Spleen (tissue), 7 donors: ENCODE results near the gene E4F1.

Experiments
- POLR2A ChIP-seq, 3 donors: fragments of 450-650 bp; IDR thresholded peaks; one replicate each; pipeline ENCODE4 v1.5.1; 2017; ENCODE audit warnings: antibody characterized with exemption in 3 of 3, mild to moderate bottlenecking in 1 of 3
- TF ChIP-seq, protein P1 (sequence below), 11 experiments: fragments of 200-600 bp in 7 of 11; fragments of 450-650 bp in 4 of 11; sonication (generic) in 4 of 11; IDR thresholded peaks in 8 of 11; conservative IDR thresholded peaks in 3 of 11; 1 replicate in 7 of 11; 2 replicates in 4 of 11; pipeline versions ENCODE4 v1.4.0 to v1.8.0; 2016 to 2021; ENCODE audit warnings: antibody characterized with exemption in 11 of 11, inconsistent platforms in 4 of 11, mild to moderate bottlenecking in 1 of 11
- donor health status: DM: no; HTN: no; CAD: no; lungs with moderate emphysema.
- donor health status: DM: no; HTN: no; CAD: no.
- donor health status: DM: no; HTN: no; CAD: no.

DNA sequence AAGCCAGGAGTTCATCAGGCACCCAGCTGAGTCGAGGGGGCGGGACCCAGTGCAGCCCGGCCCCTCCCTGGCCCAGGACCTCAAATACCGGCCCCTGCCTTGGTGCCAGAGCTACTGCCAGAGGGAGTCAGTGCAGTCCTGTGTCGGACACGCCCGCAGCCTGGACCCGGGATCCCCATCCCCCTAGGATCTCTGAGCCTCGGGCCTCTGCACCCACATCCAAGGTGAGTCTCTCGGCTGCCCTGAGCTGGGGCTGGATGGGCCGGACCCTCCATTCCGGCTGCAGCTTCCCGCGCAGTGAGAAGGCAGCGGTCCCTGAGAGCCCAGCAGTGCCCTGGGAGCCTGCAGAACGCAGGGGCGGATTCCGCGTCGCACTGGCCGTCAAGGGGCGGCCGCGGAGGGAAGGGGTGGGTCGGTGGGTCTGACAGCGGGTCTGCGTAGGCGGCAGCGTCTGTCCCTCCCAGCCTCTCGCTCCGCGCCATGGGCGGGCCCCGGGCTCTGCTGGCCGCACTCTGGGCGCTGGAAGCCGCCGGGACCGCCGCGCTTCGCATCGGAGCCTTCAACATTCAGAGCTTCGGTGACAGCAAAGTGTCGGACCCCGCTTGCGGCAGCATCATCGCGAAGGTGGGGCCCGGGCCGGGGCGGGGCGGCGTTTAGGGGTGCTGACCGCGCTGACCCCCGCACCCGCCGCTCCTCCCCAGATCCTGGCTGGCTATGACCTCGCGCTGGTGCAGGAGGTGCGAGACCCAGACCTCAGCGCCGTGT is 13.1 kb downstream of the E4F1 start, which contains the start of gene DNASE1L2:
- TF ChIP-seq, protein P1, sequence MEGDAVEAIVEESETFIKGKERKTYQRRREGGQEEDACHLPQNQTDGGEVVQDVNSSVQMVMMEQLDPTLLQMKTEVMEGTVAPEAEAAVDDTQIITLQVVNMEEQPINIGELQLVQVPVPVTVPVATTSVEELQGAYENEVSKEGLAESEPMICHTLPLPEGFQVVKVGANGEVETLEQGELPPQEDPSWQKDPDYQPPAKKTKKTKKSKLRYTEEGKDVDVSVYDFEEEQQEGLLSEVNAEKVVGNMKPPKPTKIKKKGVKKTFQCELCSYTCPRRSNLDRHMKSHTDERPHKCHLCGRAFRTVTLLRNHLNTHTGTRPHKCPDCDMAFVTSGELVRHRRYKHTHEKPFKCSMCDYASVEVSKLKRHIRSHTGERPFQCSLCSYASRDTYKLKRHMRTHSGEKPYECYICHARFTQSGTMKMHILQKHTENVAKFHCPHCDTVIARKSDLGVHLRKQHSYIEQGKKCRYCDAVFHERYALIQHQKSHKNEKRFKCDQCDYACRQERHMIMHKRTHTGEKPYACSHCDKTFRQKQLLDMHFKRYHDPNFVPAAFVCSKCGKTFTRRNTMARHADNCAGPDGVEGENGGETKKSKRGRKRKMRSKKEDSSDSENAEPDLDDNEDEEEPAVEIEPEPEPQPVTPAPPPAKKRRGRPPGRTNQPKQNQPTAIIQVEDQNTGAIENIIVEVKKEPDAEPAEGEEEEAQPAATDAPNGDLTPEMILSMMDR (IDR thresholded peaks at IDR 0.05 in 8 of 11, conservative IDR thresholded peaks at IDR 0.05 in 3 of 11), result no peak
- TF ChIP-seq POLR2A (IDR thresholded peaks at IDR 0.05), result no peak
